Panc1 (cell line): ENCODE measurements around the gene SNX3. TPM values are rescaled to one million over a fixed set of nuclear protein-coding genes. Genes with fewer than 3 reads are reported as not detected.
"Not testable (repeated sequence)": the region's sequence is repeated elsewhere in the genome, so short reads cannot be mapped to it uniquely, and the experiment has no call there.

Experiments used
- ATAC-seq: fragments of 200-7000 bp; cut with Tn5 transposase; 2 replicates; pipeline ENCODE4 v1.9.1; 2020; ENCODE audit warnings: mild to moderate bottlenecking, moderate library complexity
- BruUV-seq: library from RNA; stranded (reverse); fragments of 400-500 nt; replicated peaks from 2 replicates; lab custom pipeline; 2021; lab: Mats Ljungman, UMichigan
- CTCF ChIA-PET: fragments of 300-600 bp; sonication (Branson Sonifier 250); formaldehyde crosslinking; loops from one replicate; lab custom pipeline; 2022; ENCODE audit warnings: antibody characterized with exemption; lab: Charles Lee
- POLR2A ChIA-PET: fragments of 300-600 bp; sonication (Branson Sonifier 250); formaldehyde crosslinking; loops from one replicate; lab custom pipeline; 2022; ENCODE audit warnings: antibody characterized with exemption; lab: Charles Lee
- DNase-seq: peaks from one replicate; pipeline ENCODE4 v3.0.0-alpha.2; 2010; ENCODE audit warnings: low read depth, low spot score
- H3K27ac ChIP-seq: 2 replicates; pipeline ENCODE4 v1.5.1; 2011; ENCODE audit warnings: mild to moderate bottlenecking, low read length, inconsistent platforms
- H3K27me3 ChIP-seq: fragments of 200-500 bp; sonication (Bioruptor generic); 2 replicates; pipeline ENCODE4 v1.6.0; 2014; ENCODE audit warnings: low read length, inconsistent platforms; ENCODE audit not compliant: control insufficient read depth, insufficient read depth
- H3K36me3 ChIP-seq: fragments of 200-500 bp; sonication (Bioruptor generic); 2 replicates; pipeline ENCODE4 v1.5.1; 2014; ENCODE audit warnings: inconsistent platforms, mild to moderate bottlenecking, low read length, moderate library complexity; ENCODE audit not compliant: control insufficient read depth, insufficient read depth
- H3K4me1 ChIP-seq: 2 replicates; pipeline ENCODE4 v1.5.1; 2011; ENCODE audit warnings: inconsistent platforms, mild to moderate bottlenecking, low read length, moderate library complexity; ENCODE audit not compliant: control insufficient read depth, insufficient read depth
- H3K4me3 ChIP-seq, 2 experiments: 2 replicates each; pipeline ENCODE4 v1.5.1; 2011 to 2012; ENCODE audit warnings: low read depth in 2 of 2, low read length in 2 of 2, mild to moderate bottlenecking in 2 of 2, inconsistent platforms in 1 of 2, moderate library complexity in 1 of 2
- H3K9me3 ChIP-seq: fragments of 200-500 bp; sonication (Bioruptor generic); 2 replicates; pipeline ENCODE4 v1.5.1; 2014; ENCODE audit warnings: low read depth, mild to moderate bottlenecking, inconsistent platforms, low read length, moderate library complexity; ENCODE audit not compliant: control insufficient read depth, insufficient read depth
- POLR2AphosphoS5 ChIP-seq: IDR thresholded peaks from 2 replicates; pipeline ENCODE4 v1.6.1; 2012; ENCODE audit warnings: mild to moderate bottlenecking, low read depth, low read length, moderate library complexity
- SIN3A ChIP-seq: IDR thresholded peaks from 2 replicates; pipeline ENCODE4 v1.6.1; 2012; ENCODE audit warnings: low read depth, mild to moderate bottlenecking, low read length, moderate library complexity, borderline replicate concordance; ENCODE audit not compliant: insufficient read depth
- TCF7L2 ChIP-seq: IDR thresholded peaks from 2 replicates; pipeline ENCODE4 v1.6.1; 2011; ENCODE audit warnings: mild to moderate bottlenecking, low read depth, low read length, inconsistent platforms
- in situ Hi-C: cut with HindIII; loops from 2 replicates; pipeline ENCODE4 v1.10.0; 2016; ENCODE audit warnings: low sequenced_read_pairs, low pct_unique_long_range_greater_than_20kb
- intact Hi-C: fragments of 100-400 bp; cut with micrococcal nuclease; formaldehyde crosslinking; loops from one replicate; pipeline ENCODE4 v1.10.0; 2022; ENCODE audit not compliant: unreplicated experiment
- total RNA-seq: library from RNA; stranded (reverse); gene quantifications from one replicate; pipeline ENCODE4 v1.2.1, GENCODE V29; 2021; ENCODE audit not compliant: unreplicated experiment
- TF ChIP-seq, protein P1 (sequence below), 2 experiments: IDR thresholded peaks; 2 replicates each; pipeline ENCODE4 v1.6.1; 2011 to 2012; ENCODE audit warnings: low read depth in 2 of 2, control low read depth in 1 of 2, low read length in 1 of 2, mild to moderate bottlenecking in 1 of 2, moderate library complexity in 1 of 2; ENCODE audit not compliant: insufficient read depth in 1 of 2
- TF ChIP-seq, protein P2 (sequence below): fragments of 450-650 bp; IDR thresholded peaks from 2 replicates; pipeline ENCODE4 v1.5.1; 2017; ENCODE audit warnings: mild to moderate bottlenecking

Gene SNX3
- total RNA-seq, 1 experiment from 2014 or later = 223 TPM

DNA sequence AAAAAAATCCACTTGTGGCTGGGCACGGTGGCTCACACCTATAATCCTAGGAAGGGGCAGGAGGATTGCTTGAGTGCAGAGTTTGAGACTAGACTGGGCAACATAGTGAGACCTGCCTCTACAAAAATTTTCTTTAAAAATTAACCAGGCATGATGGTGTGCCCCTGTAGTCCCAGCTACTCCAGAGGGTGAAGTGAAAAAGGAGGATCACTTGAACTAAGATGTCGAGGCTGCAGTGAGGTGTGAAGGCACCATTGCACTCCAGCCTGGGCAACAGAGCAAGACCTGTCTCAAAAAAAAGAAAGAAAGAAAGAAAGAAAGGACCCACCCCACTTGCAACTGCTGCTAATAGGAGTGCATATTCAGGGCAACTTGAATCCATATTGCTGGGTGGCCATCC lies 13.7 kb upstream of the SNX3 start:
- no peak for ATAC-seq
- no peak overlapping the region for H3K27ac ChIP-seq
- intact Hi-C loops (no loop called here), in situ Hi-C loops (no loop called here)
- ChIA-PET CTCF (no interaction called here), POLR2A (no interaction called here)
- H3K27me3 ChIP-seq = no peaks in the 10 kb centered on the region
- DNase-seq = no peak
- BruUV-seq = no TSS peak
- H3K9me3 ChIP-seq = no peaks in the 10 kb centered on the region
- H3K4me3 ChIP-seq = no peak overlapping the region
- no peaks in the 10 kb centered on the region for H3K36me3 ChIP-seq
- TF ChIP-seq POLR2AphosphoS5 = no peak
- TF ChIP-seq TCF7L2 = no peak
- TF ChIP-seq, protein P1, sequence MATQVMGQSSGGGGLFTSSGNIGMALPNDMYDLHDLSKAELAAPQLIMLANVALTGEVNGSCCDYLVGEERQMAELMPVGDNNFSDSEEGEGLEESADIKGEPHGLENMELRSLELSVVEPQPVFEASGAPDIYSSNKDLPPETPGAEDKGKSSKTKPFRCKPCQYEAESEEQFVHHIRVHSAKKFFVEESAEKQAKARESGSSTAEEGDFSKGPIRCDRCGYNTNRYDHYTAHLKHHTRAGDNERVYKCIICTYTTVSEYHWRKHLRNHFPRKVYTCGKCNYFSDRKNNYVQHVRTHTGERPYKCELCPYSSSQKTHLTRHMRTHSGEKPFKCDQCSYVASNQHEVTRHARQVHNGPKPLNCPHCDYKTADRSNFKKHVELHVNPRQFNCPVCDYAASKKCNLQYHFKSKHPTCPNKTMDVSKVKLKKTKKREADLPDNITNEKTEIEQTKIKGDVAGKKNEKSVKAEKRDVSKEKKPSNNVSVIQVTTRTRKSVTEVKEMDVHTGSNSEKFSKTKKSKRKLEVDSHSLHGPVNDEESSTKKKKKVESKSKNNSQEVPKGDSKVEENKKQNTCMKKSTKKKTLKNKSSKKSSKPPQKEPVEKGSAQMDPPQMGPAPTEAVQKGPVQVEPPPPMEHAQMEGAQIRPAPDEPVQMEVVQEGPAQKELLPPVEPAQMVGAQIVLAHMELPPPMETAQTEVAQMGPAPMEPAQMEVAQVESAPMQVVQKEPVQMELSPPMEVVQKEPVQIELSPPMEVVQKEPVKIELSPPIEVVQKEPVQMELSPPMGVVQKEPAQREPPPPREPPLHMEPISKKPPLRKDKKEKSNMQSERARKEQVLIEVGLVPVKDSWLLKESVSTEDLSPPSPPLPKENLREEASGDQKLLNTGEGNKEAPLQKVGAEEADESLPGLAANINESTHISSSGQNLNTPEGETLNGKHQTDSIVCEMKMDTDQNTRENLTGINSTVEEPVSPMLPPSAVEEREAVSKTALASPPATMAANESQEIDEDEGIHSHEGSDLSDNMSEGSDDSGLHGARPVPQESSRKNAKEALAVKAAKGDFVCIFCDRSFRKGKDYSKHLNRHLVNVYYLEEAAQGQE (IDR thresholded peaks at IDR 0.05; ENCODE audit: insufficient read depth in 1 of 2, low read depth in 2 of 2, low read length in 1 of 2) = no peak
- TF ChIP-seq SIN3A = no peak
- TF ChIP-seq, protein P2, sequence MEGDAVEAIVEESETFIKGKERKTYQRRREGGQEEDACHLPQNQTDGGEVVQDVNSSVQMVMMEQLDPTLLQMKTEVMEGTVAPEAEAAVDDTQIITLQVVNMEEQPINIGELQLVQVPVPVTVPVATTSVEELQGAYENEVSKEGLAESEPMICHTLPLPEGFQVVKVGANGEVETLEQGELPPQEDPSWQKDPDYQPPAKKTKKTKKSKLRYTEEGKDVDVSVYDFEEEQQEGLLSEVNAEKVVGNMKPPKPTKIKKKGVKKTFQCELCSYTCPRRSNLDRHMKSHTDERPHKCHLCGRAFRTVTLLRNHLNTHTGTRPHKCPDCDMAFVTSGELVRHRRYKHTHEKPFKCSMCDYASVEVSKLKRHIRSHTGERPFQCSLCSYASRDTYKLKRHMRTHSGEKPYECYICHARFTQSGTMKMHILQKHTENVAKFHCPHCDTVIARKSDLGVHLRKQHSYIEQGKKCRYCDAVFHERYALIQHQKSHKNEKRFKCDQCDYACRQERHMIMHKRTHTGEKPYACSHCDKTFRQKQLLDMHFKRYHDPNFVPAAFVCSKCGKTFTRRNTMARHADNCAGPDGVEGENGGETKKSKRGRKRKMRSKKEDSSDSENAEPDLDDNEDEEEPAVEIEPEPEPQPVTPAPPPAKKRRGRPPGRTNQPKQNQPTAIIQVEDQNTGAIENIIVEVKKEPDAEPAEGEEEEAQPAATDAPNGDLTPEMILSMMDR = no peak
- H3K4me1 ChIP-seq = no peaks in the 10 kb centered on the region

DNA sequence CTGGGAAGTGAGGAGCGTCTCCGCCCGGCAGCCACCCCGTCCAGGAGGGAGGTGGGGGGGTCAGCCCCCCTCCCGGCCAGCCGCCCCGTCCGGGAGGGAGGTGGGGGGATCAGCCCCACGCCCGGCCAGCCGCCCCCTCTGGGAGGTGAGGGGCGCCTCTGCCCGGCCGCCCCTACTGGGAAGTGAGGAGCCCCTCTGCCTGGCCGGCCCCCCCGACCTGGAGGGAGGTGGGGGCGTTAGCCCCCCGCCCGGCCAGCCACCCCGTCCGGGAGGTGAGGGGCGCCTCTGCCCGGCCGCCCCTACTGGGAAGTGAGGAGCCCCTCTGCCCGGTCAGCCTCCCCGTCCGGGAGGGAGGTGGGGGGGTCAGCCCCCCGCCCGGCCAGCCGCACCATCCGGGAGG lies 9.1 kb upstream of the SNX3 start:
- CTCF ChIA-PET, BruUV-seq, H3K9me3 ChIP-seq, H3K27me3 ChIP-seq, DNase-seq, intact Hi-C loops, H3K4me3 ChIP-seq, in situ Hi-C loops, H3K27ac ChIP-seq, ATAC-seq, POLR2A ChIA-PET, H3K4me1 ChIP-seq, H3K36me3 ChIP-seq: not testable (repeated sequence)

DNA sequence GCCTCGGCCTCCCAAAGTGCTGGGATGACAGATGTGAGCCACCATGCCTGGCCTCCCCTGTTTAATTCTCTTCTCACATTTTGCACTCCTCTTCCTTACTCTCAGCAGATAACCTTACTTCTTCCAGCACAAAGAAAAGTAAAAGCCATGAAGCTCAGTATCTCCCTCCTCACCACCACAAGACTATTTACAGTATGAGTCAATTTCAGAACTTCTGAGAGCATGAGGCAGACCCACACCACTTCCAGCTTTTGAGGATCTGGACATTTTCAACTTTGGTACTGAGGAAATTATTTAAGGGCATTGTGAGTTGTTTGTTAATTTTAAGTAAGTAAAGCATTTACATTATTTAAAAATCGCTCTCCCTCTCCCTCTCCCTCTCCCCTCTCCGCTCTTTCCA lies 8.0 kb upstream of the SNX3 start:
- intact Hi-C loops = no loop called here
- in situ Hi-C loops = no loop called here
- H3K36me3 ChIP-seq = no peaks in the 10 kb centered on the region
- H3K27me3 ChIP-seq = no peaks in the 10 kb centered on the region
- H3K9me3 ChIP-seq = no peaks in the 10 kb centered on the region
- ATAC-seq = no peak
- ChIA-PET CTCF (no interaction called here), POLR2A (no interaction called here)
- TF ChIP-seq TCF7L2 (no peak), POLR2AphosphoS5 (no peak), SIN3A (no peak)
- TF ChIP-seq, protein P2 = no peak
- TF ChIP-seq, protein P1 (IDR thresholded peaks at IDR 0.05; ENCODE audit: insufficient read depth in 1 of 2, low read depth in 2 of 2, low read length in 1 of 2) = no peak
- no peak overlapping the region for H3K27ac ChIP-seq
- no TSS peak for BruUV-seq
- no peak for DNase-seq
- H3K4me1 ChIP-seq = no peaks in the 10 kb centered on the region
- H3K4me3 ChIP-seq = no peak overlapping the region
